CD4-positive, alpha-beta T cell treated with Interleukin-6 at 100 ng/mL for 8 hours (primary cell): ENCODE measurements around the gene TIMM13.

Experiments used
- DNase-seq: peaks from one replicate; pipeline ENCODE4 v3.0.0-alpha.2; 2020; ENCODE audit warnings: mixed read lengths, low spot score

TIMM13 gene

DNA sequence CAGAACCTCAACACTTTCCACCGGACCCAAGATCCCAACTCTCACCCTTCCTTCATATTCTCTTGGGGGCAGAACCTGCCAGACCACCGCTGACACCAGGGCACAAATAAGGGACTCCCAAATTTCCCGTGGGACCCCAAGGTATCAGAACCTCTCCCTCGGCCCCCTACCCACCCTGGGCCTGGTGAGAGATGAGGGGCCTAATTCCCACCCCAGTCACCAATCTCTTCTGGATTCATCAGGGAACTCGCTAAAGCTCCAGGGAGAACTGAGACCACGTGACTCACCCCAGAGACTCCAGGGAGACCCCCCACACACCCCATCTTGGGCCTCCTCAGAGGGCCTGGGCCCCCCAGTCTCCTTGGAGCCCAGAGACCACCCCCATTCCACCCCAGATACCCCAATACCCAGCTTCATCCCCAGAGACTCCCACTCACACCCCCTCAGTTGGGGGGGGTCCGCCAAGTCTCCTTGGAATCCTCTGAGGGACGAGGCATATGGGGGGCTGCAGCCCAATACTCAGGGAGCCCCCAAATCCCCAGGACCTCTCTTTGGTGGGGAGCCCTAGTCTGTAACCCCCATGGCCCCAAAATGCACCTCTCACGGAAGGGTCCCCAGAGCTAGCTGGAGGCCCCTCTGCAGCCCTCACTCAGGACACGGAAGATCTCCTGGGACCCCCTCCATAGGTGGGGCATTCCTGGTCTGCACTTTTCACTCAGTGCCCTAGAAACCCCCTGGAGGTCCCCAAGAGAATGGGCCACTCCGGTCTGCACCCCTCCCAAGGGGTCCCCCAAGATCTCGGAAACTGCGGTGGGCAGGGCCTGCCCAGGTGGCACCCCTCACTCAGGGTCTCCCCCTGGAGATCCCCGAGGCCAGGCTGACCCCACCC lies 27.8 kb upstream of the TIMM13 start:
- no peak for DNase-seq

DNA sequence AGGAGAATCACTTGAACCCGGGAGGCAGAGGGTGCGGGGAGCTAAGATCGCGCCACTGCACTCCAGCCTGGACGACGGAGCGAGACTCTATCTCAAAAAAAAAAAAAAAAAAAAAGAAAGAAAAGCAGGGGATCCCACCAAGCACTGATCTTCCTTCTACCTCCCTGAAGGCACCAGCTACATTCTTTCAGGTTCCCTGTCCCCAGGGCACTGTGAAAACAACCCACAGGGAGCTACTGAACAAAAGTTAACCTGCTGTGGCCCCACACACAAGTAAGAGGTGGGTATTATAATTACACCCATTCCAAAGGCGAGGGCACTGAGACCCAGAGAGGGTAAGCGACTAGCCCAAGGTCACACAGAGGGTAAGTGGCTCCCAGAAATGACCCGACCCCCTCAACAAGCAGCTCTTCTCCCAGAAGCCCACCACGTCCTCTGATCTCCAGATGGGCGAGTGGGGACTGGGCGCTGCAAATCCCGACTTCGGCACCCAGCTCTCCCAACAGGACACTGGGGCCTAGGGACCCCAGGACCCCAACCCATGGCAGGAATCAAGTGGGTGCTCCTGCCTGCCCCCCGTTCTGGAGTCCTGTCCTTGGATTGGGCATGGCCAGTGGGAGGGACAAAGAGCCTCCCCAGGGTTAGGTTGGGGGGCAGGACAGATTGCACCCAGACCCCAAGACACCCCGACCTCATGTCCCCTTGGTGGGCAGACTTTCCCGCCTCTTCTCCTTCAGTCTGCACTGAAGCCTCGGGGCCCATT lies 27.0 kb upstream of the TIMM13 start:
- DNase-seq = no peak

DNA sequence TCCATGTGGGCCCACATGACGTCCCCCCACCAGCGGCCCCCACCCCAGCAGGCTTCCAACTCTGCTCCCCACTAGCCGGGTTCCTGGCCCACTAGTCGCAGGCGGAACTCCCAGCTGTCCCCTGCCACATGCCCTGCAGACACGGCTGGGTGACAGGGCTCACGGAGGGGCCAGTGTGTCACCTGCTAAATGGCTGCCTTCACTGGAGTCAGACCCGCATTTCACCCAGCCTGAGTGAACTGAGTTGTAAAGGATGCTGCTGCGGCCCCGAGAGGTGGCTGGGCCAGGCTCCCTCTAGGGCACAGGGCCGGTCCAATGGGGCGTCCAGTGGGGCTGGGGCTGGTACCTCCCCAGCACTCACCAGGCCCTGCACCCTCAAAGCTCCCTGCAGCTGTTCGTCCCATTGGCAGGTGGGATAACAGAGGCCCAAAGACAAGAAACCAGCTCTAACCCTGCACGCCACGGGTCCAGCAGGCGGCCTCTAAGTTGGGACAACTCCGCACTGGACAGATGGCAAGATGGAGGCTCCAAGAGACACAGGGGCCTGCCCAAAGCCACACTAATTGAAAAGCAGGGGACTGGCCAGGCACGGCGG lies 26.1 kb upstream of the TIMM13 start:
- no peak for DNase-seq

DNA sequence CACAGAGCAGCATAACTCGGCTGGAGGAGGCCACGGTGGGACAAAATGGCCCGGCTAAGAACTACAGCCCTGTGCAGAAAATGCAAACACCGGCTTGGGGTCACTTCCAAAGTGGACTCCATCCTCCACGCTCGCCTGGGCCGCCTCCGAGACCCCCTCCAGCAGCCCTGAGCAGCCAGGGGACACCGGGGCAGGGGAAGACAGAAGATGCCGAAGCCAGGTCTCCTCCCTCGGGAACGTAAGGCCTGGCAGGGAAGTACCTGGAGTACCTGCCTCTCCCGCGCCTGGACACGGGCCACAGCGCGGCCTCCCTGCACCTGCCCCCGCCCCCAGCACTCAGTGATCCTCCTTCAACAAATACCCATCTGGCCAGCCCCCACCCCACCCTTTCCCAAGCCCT lies 24.4 kb upstream of the TIMM13 start:
- no peak for DNase-seq

DNA sequence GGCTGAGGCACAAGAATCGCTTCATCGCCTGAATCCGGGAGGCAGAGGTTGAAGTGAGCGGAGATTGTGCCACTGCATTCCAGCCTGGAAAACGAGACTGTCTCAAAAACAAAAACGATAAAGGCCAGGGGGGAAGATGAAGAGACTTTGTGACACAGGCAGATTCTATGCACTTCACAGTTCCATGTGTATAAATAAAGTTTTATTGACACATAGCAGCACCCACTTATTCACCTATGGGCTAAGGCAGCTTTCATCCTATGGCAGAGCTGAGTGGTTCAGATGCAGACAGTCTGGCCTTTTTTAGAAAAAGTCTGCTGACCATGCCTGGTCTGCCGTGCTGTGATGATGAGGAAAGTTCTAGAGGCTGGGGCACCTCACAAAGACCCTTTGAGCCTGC lies 23.8 kb upstream of the TIMM13 start:
- no peak for DNase-seq

DNA sequence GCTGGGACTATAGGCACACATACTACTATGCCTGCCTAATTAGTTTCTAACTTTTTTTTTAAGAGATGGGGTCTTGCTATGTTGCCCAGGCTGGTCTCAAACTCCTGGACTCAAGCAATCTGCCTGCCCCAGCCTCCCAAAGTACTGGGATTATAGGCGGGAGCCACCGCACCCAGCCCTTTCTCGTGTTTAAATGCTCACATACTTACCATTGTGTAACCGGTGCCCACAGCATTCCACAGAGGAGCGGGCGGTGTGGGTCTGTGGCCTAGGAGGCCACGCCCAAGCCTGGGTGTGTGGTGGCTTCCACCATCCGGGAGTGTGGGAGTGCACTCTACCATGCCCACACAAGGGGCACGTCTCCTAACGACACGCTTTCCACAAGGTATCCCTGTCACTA lies 21.6 kb upstream of the TIMM13 start:
- DNase-seq = no peak

DNA sequence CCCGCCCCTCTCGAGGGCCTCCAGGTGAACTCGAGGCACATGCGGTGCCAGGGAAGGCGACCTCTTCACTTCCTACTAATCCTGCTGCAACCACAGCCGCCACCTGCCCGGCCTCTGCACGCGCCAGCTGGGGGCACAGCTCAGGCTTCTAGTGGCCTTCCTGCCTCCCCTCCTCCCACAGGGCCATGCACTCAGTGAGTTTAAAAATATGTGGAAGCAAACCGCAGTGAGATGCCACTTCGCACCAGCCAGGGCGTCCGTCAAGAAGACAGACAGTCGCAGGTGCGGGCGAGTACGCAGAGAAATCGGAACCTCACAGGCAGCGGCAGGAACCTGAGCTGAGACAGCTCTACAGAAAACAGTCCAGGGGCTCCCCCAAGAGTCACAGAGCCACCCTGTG lies 19.0 kb upstream of the TIMM13 start:
- DNase-seq = no peak

DNA sequence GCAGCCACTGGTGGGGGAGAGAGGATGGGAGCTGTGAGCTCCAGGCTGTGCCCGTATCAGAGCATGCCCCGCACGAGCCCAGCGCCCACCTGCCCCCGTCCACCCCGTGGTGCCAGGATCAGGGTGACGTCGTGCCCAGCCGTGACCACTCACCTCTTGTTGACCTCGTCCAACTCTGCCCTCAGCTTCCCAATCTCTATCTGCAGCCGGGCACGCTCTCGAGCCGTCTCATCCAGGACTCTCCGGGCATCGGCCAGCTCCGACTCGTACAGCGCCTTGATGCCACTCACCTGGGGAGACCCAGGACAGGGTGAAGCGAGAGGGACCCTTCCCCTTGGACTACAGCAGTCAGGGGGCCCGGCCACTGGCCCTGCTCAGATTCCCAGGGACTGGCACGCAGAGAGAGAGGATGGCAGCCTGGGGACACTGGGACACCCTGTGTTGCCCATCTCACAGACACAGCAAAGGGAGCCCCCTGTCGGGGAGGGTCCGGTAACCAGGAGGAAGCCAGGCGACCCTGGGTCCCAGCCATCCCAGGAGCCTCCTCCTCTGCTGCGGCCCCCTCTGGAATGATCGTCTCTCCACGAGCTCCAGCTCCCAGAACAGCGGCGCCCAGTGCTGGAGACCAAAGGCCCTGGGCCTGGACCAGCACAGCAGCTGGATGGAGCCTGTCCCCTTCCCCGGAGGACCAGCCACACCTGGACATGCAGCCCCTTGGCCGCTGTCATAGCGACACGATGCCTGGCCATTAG lies 17.0 kb upstream of the TIMM13 start:
- no peak for DNase-seq

DNA sequence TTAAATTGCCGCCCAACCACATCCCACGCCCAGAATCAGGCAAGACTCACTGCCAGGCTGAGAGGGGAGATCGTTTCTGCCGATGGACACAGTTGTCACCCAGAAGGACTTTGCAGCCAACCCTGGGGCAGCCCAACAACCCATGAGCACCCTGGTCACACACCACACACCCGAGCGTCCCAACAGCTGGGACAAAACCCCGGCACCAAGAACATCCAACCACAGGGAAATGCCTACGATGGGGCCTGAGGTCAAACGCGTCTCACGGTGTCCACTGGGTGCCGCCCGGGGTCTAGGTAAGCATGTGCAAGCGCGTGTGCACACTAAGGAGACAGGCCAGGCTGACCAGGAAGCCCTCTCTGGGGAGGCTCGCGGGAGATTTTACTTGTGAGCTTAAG lies 16.4 kb upstream of the TIMM13 start:
- no peak for DNase-seq

DNA sequence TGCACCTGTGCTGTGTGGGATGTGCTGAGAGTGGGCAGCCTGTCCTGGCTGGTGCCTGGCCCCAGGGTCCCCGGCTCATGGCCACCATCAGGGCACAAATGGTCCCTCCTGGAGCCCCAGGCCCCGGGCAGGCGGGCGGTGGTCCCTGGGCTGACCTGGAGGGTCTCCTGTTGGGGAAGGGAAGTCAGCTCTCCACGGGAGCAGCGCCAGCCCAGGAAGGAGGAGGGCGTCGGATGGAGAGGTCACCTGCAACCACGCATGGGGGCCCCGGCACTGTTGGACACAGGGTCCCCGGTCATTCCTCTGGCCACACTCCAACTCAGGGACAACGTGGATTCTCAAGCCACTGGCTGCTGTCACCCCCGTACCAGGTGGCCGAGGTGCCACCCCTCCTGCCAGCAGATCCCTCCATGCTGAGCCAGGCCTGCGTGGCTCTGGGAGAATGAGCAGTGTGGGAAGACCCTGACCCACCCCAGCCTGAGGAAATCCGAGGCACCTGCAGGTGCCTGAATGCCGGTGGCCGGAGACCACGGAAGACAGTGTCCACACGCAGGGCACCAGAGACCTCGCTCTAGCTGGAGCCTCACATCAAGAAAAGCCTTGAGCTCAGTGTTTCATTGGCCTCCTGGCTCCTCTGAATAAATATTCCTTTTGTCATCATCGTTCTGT lies 15.9 kb upstream of the TIMM13 start:
- DNase-seq = no peak

DNA sequence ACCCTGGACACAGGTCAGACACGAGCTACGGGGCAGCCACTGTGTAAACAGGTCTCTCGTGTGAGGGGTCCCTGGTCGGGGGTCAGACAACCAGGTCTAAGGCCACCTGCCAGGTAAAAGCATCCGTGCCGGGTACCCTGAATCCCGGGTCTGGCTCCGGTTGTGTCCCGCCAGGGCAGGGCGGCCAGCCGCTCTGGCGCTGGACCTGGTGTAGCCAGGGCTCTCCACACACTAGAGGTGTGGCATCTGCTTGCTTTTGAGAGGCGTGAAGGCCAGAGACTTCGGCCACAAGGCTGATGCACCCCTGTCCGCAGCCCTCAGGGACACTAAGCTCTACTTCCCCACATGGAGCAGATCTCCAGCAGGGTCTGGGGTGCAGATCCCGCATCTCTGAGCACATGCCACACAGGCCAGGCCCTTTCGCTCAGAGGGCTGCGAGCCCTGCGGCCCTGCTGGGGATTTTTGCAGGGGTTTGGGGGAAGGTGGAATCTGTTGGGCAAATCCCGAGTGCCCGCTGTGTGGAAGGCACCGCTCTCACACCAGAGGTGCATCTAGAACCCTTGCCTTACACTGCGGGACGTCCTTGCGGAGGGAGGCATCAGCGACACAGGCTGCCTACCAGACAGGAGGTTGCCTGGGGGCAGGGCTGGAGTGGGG lies 13.8 kb upstream of the TIMM13 start:
- no peak for DNase-seq

DNA sequence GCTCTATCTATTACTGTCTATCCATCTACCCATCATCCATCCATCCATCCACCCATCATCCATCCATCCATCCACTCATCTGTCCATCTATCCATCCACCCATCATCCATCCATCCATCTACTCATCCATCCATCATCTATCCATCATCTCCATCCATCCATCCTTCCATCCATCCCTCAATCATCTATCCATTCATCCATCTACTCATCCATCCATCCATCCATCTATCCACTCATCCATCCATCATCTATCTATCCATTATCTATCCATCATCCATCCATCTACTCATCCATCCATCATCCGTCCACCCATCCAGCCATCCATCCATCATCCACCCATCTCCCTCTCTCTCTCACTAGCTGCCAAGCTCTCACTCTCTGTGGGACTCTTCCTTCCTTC lies 13.1 kb upstream of the TIMM13 start:
- DNase-seq = no peak

DNA sequence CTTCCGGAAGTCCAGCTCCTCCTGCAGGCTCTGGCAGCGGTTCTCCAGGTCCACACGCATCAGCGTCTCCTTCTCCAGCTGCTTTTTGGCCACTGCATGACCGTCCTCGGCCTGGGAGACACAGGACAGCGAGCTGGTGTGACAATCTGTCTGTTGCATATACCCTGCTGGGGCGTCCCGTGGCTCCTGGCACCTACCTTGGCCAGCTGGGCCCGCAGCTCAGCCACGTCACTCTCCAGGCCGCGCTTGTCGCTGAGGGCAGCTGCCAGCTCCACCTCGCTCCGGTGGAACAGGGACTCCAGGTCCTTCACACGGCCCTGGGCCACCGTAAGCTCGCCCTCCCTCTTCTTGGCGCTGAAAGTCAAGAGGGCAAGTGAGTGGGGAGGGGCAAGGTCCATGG lies 10.8 kb upstream of the TIMM13 start:
- no peak for DNase-seq

DNA sequence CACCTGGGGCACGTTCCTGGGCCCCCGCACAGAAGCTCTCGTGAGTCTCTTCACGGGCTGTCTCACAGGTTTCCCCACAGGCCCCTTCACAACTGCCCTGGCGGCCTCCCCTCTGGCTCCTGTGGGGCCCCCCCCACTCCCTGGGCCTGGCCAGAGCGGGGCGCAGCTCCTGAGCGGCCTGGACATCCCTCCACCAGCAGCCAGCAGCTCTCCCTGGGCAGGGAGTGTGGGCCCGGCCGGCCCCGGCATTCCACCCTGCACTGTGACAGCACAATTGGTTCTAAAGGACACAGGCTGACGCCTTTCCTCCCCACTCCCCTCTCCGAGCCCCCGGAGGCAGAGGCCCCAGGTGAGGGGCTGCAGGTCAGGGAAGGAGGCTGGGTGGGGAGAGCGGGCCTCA lies 9.5 kb upstream of the TIMM13 start:
- no peak for DNase-seq

DNA sequence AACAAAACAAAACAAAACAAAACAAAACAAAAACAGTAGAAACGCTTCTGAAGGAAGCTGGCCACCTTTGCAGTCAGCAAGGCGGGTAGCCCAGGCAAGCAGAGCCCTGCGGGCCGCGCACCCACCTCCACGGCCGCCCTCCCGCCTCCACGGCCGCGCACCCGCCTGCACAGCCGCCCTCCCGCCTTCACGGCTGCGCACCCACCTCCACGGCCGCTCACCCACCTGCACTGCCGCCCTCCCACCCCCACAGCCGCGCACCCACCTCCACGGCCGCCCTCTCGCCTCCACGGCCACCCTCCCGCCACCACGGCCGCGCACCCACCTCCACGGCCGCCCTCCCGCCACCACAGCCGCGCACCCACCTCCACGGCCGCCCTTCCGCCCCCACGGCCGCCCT lies 9.0 kb upstream of the TIMM13 start:
- no peak for DNase-seq

DNA sequence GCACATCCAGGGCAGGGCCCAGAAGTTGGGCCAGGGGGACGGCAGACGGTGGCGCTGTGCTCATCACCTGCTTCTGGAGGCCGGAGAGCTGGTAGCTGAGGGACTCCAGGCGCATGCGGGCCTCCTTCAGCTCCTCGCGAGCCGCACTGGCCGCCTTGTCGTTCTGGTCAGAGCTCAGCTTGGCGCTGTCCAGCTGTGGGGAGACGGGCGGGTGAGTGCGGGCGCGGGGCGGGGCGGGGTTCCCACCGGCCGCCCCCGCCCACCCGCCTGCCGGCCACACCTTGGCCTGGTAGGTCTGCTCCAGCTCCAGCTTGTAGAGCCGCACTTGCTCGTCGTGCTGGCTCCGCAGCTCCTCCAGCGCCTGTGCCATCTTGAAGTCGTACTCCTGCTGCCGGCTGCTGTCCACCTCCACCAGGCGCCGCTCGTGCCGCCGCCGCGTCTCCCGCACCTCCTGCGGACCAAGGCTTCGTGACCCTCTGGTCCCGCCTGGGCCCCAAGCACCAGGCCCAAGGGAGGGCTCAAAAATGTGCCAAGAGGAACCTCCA lies 7.4 kb upstream of the TIMM13 start:
- no peak for DNase-seq

DNA sequence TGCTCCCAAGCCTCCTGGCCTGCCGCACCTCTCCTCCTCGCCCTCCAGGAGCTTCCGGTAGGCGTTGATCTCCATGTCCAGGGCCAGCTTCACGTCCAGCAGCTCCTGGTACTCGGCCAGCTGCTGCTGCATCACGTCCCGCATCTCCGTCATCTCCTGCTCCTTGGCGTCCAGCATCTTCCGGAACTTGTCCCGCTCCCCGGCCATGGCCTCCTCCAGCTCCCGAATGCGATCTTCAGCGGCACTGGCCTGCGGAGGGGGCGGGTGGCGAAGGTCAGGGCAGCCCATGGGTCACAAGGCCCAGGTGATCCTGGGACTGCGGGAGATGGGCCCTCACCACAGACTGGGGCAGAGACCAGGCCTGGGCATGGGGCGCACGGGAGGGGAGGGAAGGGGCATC lies 6.9 kb upstream of the TIMM13 start:
- no peak for DNase-seq

DNA sequence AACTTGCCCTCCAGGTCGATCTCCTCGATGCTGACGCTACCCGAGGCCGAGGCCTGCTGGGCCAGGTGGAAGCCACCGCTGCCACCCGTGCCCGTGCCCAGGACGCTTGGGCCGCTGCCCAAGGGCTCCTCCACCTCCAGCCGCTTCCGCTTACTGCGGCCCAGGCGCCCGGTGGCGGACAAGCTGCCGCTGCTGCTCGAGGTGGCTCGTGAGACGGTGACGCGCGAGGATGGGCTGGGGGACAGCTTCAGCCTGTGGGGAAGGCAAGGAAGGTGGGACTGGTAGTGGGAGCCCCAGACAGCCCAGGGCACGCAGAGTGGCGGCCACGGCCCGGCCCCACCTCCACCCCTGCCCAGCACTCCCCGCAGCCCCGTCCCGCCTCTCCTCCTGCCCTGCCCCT lies 6.5 kb upstream of the TIMM13 start:
- DNase-seq = no peak

DNA sequence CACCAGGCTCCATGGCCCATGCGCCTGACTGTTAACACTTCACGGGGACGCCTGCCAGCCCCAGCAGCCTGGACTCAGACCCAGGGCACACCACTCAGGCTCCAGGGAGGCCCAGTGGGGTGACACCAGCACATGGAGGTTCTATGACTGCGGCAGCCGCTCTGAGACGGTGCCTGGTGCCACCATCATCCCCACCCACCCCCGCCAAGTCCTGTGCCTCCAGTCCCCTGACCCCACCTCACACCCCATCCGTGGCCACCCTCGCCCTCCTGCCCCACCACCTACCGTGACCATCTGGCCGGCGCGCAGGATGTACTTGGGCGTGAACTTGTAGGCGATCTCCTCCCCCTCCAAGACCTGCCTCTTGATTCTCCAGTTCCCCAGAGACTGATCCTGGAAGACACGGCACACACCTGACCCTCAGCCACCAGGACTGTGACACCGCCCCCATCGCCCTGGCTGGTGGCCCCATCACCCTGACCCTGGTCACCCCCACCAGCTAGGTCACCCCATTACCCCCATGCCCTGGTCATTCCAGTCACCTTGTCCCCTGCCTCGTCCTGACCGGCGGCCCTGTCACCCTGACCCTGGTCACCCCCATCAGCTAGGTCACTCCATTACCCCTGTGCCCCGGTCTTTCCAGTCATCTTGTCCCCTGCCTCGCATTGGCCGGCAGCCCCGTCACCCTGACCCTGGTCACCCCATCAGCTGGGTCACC lies 4.9 kb upstream of the TIMM13 start:
- no peak for DNase-seq

DNA sequence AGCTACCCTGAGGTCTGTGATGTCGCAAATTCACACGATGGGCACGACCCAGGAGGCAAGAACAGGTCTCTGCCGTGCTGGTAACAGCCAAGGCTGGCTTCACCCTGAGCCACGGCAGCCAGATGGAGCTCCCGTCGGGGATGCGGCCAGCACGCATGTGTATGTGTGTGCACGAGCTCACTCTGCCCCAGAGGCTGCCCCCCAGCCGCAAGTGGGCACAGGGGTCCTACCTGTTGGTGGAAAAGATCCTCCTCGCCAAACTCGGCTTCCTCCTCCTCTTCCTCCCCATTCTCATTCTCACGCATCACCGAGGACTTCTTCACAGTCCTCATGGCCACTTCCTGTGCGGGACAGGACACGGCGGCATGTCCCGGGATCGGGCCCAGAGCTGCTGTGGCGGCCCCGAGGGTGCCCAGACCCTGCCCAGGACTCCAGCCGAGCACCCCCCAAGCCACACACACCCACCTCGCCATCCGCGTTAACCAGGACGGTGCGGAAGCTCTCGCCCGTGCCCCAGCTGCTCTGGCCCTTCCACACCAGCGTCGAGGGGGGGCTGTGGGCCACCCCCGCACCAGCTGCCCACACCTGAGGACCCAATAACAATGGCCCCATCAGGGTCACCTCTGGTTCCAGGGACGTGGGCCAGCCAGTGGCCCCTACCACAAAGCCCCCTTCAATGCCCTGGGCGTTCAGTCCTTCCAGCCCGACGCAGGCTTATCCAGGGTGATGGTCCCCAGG lies 4.1 kb upstream of the TIMM13 start:
- no peak for DNase-seq
